CD4-positive, alpha-beta T cell treated with Interleukin-12 subunit alpha and Interleukin-12 subunit beta, for 1 hour (primary cell): ENCODE measurements around the gene PAPSS1.
"Not testable (repeated sequence)": the region's sequence is repeated elsewhere in the genome, so short reads cannot be mapped to it uniquely, and the experiment has no call there.

Experiments used
- DNase-seq: peaks from one replicate; pipeline ENCODE4 v3.0.0-alpha.2; 2020

The PAPSS1 gene

GRCh38 chr4:107719922-107720722 is at the start of gene PAPSS1:
PAPSS1 (minus strand) TSS chr4:107720234; CDS start chr4:107720179, 55 bp downstream.
- DNase-seq, result peak; percentile 96

- no peak for DNase-seq
Observed at GRCh38 chr4:107760281-107760947, 40.4 kb upstream of the PAPSS1 start.

GRCh38 chr4:107757864-107758476 is 37.9 kb upstream of the PAPSS1 start:
- peak; percentile 32 for DNase-seq

- no peak for DNase-seq
Observed at GRCh38 chr4:107757283-107757682, 37.2 kb upstream of the PAPSS1 start.

GRCh38 chr4:107755841-107756356 is 35.9 kb upstream of the PAPSS1 start:
- DNase-seq, result no peak

- no peak for DNase-seq
Observed at GRCh38 chr4:107751670-107752069, 31.6 kb upstream of the PAPSS1 start.

GRCh38 chr4:107747748-107748486 is 27.9 kb upstream of the PAPSS1 start:
- no peak for DNase-seq

- DNase-seq, result no peak
Observed at GRCh38 chr4:107746161-107746560, 26.1 kb upstream of the PAPSS1 start.

GRCh38 chr4:107744532-107744931 is 24.5 kb upstream of the PAPSS1 start:
- no peak for DNase-seq

- no peak for DNase-seq
Observed at GRCh38 chr4:107743532-107743931, 23.5 kb upstream of the PAPSS1 start.

- no peak for DNase-seq
Observed at GRCh38 chr4:107742791-107743190, 22.8 kb upstream of the PAPSS1 start.

- no peak for DNase-seq
Observed at GRCh38 chr4:107742196-107742595, 22.2 kb upstream of the PAPSS1 start.

- no peak for DNase-seq
Observed at GRCh38 chr4:107740950-107741701, 21.1 kb upstream of the PAPSS1 start.

- DNase-seq, result no peak
Observed at GRCh38 chr4:107740381-107740780, 20.3 kb upstream of the PAPSS1 start.

- no peak for DNase-seq
Observed at GRCh38 chr4:107737450-107737849, 17.4 kb upstream of the PAPSS1 start.

- peak; percentile 62 for DNase-seq
Observed at GRCh38 chr4:107736924-107737448, 17.0 kb upstream of the PAPSS1 start.

GRCh38 chr4:107736037-107736436 is 16.0 kb upstream of the PAPSS1 start:
- no peak for DNase-seq

GRCh38 chr4:107734120-107734519 is 14.1 kb upstream of the PAPSS1 start:
- DNase-seq, result no peak

- no peak for DNase-seq
Observed at GRCh38 chr4:107733431-107733925, 13.4 kb upstream of the PAPSS1 start.

GRCh38 chr4:107729050-107729449 is 9.0 kb upstream of the PAPSS1 start:
- DNase-seq, result not testable (repeated sequence)

- DNase-seq, result not testable (repeated sequence)
Observed at GRCh38 chr4:107726131-107726925, 6.3 kb upstream of the PAPSS1 start.
